KBM-7 (cell line): ENCODE data around the gene CD274.
A peak's percentile ranks its signal among the peaks of the same experiment; 100 is the strongest.
"Not testable (repeated sequence)": the region's sequence is repeated elsewhere in the genome, so short reads cannot be mapped to it uniquely, and the experiment has no call there.

ENCODE experiments used
- DNase-seq: peaks from one replicate; pipeline ENCODE4 v3.0.0-alpha.2; 2015
- in situ Hi-C: fragments of 300-500 bp; cut with MboI; formaldehyde crosslinking; loops from 2 replicates; pipeline ENCODE4 v1.14.3; 2020; ENCODE audit warnings: low sequenced_read_pairs, low pct_unique_long_range_greater_than_20kb, mixed read lengths

CD274 gene

GRCh38 chr9:5488221-5489008 lies 38.1 kb downstream of the CD274 start:
- DNase-seq, result no peak
- in situ Hi-C loops, result no loop called here

- DNase-seq, result peak; percentile 48
- in situ Hi-C loops, result no loop called here
These were observed 39.5 kb downstream of the CD274 start for GRCh38 chr9:5489630-5490490.

DNA sequence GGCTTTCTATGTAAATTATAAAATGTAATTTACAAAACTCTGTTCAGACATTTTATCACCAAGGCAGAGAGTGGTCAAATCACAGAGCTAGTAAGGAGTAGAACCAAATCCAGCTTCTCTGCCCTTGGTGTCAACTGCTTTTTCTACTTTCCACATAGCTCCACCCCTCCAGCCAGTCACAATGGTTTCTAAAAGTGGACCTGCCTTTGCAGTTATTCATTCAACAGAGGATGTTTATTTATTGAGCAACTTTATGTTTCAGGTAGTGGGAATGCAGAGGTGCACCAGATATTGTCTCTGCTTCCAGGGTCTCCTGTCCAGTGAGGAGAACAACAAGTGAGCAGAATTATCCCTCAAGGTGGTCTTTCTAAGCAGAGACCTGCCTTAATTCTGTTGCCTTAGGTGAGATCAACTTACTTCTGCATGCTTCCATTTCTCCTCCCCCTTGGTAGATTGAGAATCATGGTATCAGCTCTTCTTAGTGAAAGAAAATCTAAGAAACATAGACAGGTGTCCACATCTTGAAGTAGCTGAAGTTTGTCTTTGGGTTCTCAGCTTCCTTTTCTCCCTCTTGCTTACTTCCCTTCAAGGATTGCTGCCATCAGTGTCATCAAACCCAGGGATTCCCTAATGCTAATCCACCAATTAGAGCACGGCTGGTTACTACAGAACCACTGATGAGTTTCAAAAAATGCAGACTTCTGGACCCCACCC lies 42.8 kb downstream of the CD274 start:
- in situ Hi-C loops, result no loop called here
- no peak for DNase-seq

DNA sequence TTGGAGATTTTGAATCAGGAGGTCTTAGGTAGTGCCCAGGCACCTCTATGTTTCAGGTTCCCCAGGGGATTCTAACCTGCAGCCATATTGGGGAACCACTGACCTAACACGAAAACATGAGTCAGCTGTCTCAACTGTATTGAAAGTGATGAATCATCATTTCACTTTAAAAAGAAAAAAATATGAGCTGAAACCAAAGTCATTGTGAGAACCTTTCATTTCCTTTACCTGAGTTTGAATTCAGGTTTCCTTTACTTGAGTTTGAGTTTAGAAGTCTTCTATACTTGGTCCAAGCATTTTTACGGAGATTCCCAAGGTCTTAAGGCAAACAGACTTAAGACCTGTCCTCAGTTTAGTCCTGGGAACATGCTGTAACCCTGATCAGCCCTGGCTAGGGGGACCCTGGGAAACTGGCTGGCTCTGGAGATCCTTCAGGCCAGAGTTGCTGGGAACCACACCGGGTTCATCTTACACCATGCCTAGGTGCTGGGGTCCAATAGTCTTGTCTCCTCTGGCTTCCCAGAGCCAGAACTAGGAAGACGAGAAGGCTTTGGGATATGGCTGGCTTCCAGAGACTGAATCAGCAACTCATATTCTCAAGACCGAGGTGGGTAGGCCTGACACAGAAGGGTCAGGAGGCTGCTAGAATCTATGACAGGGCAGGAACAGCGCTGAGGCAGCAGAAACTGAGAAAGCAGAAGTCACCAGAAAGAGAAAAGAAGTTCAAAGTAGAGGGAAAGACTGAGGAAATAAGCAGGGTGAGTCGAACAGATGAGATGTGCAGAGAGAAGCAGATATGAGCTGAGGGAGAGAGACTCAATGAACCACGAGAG lies 43.6 kb downstream of the CD274 start:
- in situ Hi-C loops, result no loop called here
- DNase-seq, result peak; percentile 67

DNA sequence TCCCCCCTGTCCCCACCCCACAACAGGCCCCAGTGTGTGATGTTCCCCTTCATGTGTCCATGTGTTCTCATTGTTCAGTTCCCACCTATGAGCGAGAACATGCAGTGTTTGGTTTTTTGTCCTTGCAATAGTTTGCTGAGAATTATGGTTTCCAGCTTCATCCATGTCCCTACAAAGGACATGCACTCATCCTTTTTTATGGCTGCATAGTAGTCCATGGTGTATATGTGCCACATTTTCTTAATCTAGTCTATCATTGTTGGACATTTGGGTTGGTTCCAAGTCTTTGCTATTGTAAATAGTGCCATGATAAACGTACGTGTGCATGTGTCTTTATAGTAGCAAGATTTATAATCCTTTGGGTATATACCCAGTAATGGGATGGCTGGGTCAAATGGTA lies 44.4 kb downstream of the CD274 start:
- in situ Hi-C loops, DNase-seq: not testable (repeated sequence)

DNA sequence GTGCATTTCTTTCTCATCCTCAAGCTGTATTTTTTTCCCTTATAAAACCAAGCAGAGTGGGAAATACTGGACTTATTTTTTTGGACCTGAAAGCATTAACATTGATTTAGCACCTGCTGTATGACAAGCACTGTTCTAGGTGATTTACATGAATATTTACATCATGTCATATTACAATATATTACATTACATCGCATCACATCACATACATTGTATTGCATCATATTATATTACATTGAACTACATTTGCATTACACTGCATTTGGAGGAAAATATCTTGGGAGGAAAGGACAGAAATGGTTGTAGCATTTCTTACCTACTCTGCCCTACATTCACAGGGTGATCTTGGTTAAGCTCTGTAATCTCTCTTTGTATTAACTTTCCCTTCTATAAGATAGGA lies 48.8 kb downstream of the CD274 start:
- DNase-seq, result no peak
- in situ Hi-C loops, result no loop called here

- in situ Hi-C loops, result no loop called here
- peak; percentile 91 for DNase-seq
These were observed 49.6 kb downstream of the CD274 start for GRCh38 chr9:5499889-5500398.

DNA sequence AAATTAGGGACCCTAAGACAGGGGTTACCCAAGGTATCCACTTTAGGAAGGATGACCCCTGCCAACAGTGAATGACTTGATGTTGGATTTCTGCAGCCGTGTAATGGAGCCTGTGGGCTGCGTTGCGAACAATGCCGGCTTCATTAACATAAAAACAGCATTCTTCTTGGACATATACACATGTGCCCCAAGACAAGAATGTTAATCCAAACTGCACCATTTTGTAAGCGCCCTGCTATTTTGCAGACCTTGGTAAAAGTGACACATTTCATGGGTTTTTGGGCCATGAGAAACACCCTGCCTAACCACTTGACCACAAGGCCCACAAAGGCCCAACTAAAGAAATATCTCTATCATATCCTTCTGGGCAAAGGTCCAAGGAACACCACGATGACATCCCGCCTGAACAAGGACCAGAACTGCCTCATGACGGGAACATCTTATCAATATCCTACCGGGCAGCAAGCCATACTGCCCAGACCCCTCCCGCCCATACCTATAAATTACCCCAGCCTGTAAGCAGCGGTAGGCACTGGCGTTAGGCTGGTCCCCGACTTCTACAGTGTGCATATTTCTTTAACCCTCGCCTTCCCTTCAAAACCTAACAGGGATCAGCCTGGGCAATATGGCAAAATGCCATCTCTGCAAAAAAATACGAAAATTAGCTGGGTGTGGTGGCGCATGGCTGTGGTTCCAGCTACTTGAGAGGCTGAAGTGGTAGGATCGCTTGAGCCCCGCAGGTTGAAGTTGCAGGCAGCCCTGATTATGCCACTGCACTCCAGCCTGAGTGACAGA lies 50.3 kb downstream of the CD274 start:
- in situ Hi-C loops, result no loop called here
- peak; percentile 52 for DNase-seq

- in situ Hi-C loops, result no loop called here
- no peak for DNase-seq
These were observed 52.2 kb downstream of the CD274 start for GRCh38 chr9:5502553-5502952.

DNA sequence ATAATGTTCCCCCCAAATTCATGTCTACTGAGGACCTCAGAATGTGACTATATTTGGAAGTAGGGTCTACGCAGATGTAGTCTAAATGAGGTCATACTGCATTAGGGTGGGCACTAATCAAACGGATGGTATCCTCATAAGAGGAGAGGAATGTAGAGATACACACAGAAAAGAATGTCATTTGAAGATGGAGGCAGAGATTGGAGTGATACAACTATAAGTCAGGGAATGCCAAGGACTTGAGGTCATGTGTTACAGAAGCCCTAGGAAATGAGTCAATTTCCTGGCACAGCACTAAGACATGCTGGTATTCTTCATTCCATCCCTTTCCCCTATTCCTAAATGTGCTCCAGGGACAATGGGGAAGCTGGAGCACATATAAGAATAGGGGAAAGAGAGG lies 59.2 kb downstream of the CD274 start:
- in situ Hi-C loops, result no loop called here

GRCh38 chr9:5510360-5510931 lies 60.1 kb downstream of the CD274 start, which contains the start of gene PDCD1LG2:
TSS of gene PDCD1LG2 (plus strand) at chr9:5510531. CDS start at chr9:5522547, 12,016 bp downstream.
- in situ Hi-C loops, result no loop called here
- no peak for DNase-seq

More for the DNA sequence above, 59.2 kb downstream of the CD274 start:
- no peak for DNase-seq

DNA sequence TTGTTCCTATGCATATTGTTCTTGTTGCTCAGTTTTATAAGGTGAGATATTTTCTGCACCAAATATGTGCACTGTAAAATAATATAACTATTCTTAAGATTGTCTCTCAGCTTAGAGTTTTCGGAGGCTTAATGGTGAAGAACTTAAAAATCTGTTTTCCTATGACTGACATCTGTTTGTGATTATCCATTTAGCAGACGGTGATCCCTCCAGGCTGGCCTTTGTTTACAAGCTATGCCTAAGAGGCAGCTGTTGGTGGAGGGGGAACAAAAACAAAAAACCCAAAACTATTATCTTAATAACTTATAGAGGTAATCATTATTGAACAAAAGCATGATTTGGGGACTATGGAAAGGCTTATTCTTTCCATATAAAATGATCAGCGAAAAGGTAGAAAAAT lies 60.6 kb downstream of the CD274 start:
- no peak for DNase-seq
- in situ Hi-C loops, result no loop called here

GRCh38 chr9:5511476-5511875 lies 61.1 kb downstream of the CD274 start:
- no peak for DNase-seq
- in situ Hi-C loops, result no loop called here

GRCh38 chr9:5511935-5512580 lies 61.7 kb downstream of the CD274 start:
- no peak for DNase-seq
- in situ Hi-C loops, result no loop called here

DNA sequence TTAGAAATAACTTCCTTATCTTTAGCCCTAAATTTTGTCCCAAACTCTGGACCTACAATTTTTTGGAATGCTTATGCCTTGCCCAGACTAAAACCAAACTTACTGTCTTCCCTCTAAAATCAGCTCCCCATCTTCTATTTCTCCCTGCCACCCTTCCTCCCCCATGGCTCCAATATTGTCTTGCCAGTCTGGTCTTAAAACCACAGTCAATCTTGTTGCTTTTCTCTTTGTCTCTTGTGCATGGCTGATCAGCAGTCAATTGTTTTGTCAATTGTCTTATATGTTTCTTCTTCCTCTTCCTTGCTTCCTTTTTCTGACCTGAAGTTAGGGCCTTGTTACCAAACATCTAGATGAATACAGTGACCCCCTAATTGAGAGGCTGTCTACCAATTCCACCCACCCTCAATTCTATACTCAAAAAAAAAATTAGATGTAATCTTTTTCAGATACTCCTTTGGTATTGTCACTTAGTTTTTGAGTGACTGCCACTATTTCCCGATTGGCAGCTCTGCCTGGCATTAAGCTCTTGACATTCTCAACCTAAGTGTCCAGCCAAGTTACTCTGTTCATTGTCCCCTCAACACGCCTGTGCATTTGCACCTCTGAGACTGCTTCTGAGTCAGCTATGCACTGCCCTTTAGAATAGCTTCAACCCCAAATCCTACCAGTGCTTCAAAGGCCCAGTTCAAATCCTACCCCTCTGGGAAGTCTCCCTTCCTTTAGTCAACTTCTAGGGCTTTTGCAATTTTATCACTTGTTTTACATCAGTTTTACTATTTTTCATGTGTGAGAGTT lies 62.5 kb downstream of the CD274 start:
- no peak for DNase-seq
- in situ Hi-C loops, result no loop called here

GRCh38 chr9:5513966-5514616 lies 63.7 kb downstream of the CD274 start:
- DNase-seq, result no peak
- in situ Hi-C loops, result no loop called here
